ENCODE data around the gene GAL3ST3.

GAL3ST3 gene

GRCh38 chr11:66008095-66008467, 40.9 kb downstream of the GAL3ST3 start:
- Histone ChIP-seq H3K9me3 (no peaks in the 10 kb centered on the region), H3K27me3 (peaks cover 18% of the 10 kb centered on the region), H3K27ac (0 out of 2 replicates have a peak overlapping the region, but pooled peaks have one; percentile 49), H3K4me3 (no peak overlapping the region), H3K4me1 (peaks cover 47% of the 10 kb centered on the region), H3K4me2 (peak overlapping the region; percentile 61), H3K9ac (no peak overlapping the region), H3K36me3 (peaks cover 33% of the 10 kb centered on the region), H4K20me1 (peaks cover 6% of the 10 kb centered on the region)
- no peak for TF ChIP-seq Cebpa-rat (IDR thresholded peaks at IDR 0.05)

- TF ChIP-seq Cebpa-rat (IDR thresholded peaks at IDR 0.05): no peak
- Histone ChIP-seq H3K4me1 (peaks cover 45% of the 10 kb centered on the region), H3K9ac (peak overlapping the region; percentile 36; the same call in 1 of the 2 replicates), H3K4me3 (no peak overlapping the region), H3K9me3 (no peaks in the 10 kb centered on the region), H3K27ac (peak overlapping the region; percentile 46; the same call in 1 of the 2 replicates), H3K4me2 (peak overlapping the region; percentile 61), H4K20me1 (peaks cover 11% of the 10 kb centered on the region), H3K27me3 (peaks cover 16% of the 10 kb centered on the region), H3K36me3 (peaks cover 33% of the 10 kb centered on the region)
These were observed 41.7 kb downstream of the GAL3ST3 start for GRCh38 chr11:66007201-66007634.

- Histone ChIP-seq H3K4me1 (peaks cover 45% of the 10 kb centered on the region), H3K9me3 (no peaks in the 10 kb centered on the region), H3K4me3 (no peak overlapping the region), H3K27ac (peak overlapping the region; percentile 46; the same call in 1 of the 2 replicates), H3K27me3 (peaks cover 13% of the 10 kb centered on the region), H3K36me3 (peaks cover 33% of the 10 kb centered on the region), H4K20me1 (peaks cover 11% of the 10 kb centered on the region), H3K4me2 (peak overlapping the region; percentile 61), H3K9ac (peak overlapping the region; percentile 36; the same call in 1 of the 2 replicates)
- TF ChIP-seq Cebpa-rat (IDR thresholded peaks at IDR 0.05): no peak
These were observed 42.1 kb downstream of the GAL3ST3 start for GRCh38 chr11:66006891-66007176.

GRCh38 chr11:66006134-66006890, 42.6 kb downstream of the GAL3ST3 start:
- Histone ChIP-seq H4K20me1 (peaks cover 11% of the 10 kb centered on the region), H3K9ac (0 out of 2 replicates have a peak overlapping the region, but pooled peaks have one; percentile 36), H3K4me1 (peaks cover 45% of the 10 kb centered on the region), H3K36me3 (peaks cover 33% of the 10 kb centered on the region), H3K27me3 (peaks cover 7% of the 10 kb centered on the region), H3K4me3 (no peak overlapping the region), H3K27ac (peak overlapping the region; percentile 46; the same call in 1 of the 2 replicates), H3K4me2 (peak overlapping the region; percentile 61; the same call in 1 of the 2 replicates), H3K9me3 (no peaks in the 10 kb centered on the region)
- TF ChIP-seq Cebpa-rat (IDR thresholded peaks at IDR 0.05): no peak

GRCh38 chr11:66004186-66004585, 44.8 kb downstream of the GAL3ST3 start:
- H3K9me3 ChIP-seq: no peaks in the 10 kb centered on the region
- no peak for TF ChIP-seq Cebpa-rat (IDR thresholded peaks at IDR 0.05)
- peaks cover 24% of the 10 kb centered on the region for H4K20me1 ChIP-seq
- H3K9ac ChIP-seq: no peak overlapping the region
- no peak overlapping the region for H3K4me3 ChIP-seq
- peaks cover 46% of the 10 kb centered on the region for H3K36me3 ChIP-seq
- H3K27ac ChIP-seq: no peak overlapping the region
- no peaks in the 10 kb centered on the region for H3K27me3 ChIP-seq
- no peak overlapping the region for H3K4me2 ChIP-seq
- peaks cover 59% of the 10 kb centered on the region for H3K4me1 ChIP-seq

GRCh38 chr11:66003291-66003690, 45.7 kb downstream of the GAL3ST3 start:
- Histone ChIP-seq H4K20me1 (peaks cover 33% of the 10 kb centered on the region), H3K27ac (peak overlapping the region; percentile 91), H3K9me3 (no peaks in the 10 kb centered on the region), H3K4me3 (peak overlapping the region; percentile 78), H3K27me3 (no peaks in the 10 kb centered on the region), H3K9ac (peak overlapping the region; percentile 84), H3K4me2 (peak overlapping the region; percentile 86), H3K36me3 (peaks cover 55% of the 10 kb centered on the region), H3K4me1 (peaks cover 50% of the 10 kb centered on the region)
- TF ChIP-seq Cebpa-rat (IDR thresholded peaks at IDR 0.05): no peak

GRCh38 chr11:66002648-66003225, 46.2 kb downstream of the GAL3ST3 start:
- no peaks in the 10 kb centered on the region for H3K9me3 ChIP-seq

GRCh38 chr11:66001942-66002647, 46.9 kb downstream of the GAL3ST3 start, which contains the start of the genes BANF1 and EIF1AD:
TSS of gene BANF1 (plus strand) at chr11:66002503. CDS start at chr11:66003251, 748 bp downstream.
TSS of gene EIF1AD (minus strand) at chr11:66002157. CDS start at chr11:66000389, 1,768 bp downstream.
- peaks cover 67% of the 10 kb centered on the region for H3K36me3 ChIP-seq
- no peaks in the 10 kb centered on the region for H3K27me3 ChIP-seq
- peak within 1 kb of the TSS; percentile 78 for H3K4me3 ChIP-seq
- TF ChIP-seq Cebpa-rat (IDR thresholded peaks at IDR 0.05): no peak
- H3K9me3 ChIP-seq: no peaks in the 10 kb centered on the region
- peak within 1 kb of the TSS; percentile 84 for H3K9ac ChIP-seq
- peak within 1 kb of the TSS; percentile 86 for H3K4me2 ChIP-seq
- peaks cover 38% of the 10 kb centered on the region for H3K4me1 ChIP-seq
- H4K20me1 ChIP-seq: peaks cover 39% of the 10 kb centered on the region
- H3K27ac ChIP-seq: peak within 1 kb of the TSS; percentile 91

More at GRCh38 chr11:66002648-66003225, 46.2 kb downstream of the GAL3ST3 start:
- Histone ChIP-seq H3K9ac (peak overlapping the region; percentile 84), H3K27ac (peak overlapping the region; percentile 91), H3K27me3 (no peaks in the 10 kb centered on the region), H3K4me3 (peak overlapping the region; percentile 78), H3K4me1 (peaks cover 44% of the 10 kb centered on the region), H3K36me3 (peaks cover 61% of the 10 kb centered on the region), H3K4me2 (peak overlapping the region; percentile 86), H4K20me1 (peaks cover 33% of the 10 kb centered on the region)
- no peak for TF ChIP-seq Cebpa-rat (IDR thresholded peaks at IDR 0.05)

GRCh38 chr11:65997286-65997685, 51.7 kb downstream of the GAL3ST3 start:
- Histone ChIP-seq H4K20me1 (peaks cover 33% of the 10 kb centered on the region), H3K27me3 (no peaks in the 10 kb centered on the region), H3K36me3 (peaks cover 55% of the 10 kb centered on the region), H3K9me3 (no peaks in the 10 kb centered on the region), H3K4me3 (no peak overlapping the region), H3K4me2 (no peak overlapping the region), H3K4me1 (peaks cover 23% of the 10 kb centered on the region), H3K9ac (no peak overlapping the region), H3K27ac (no peak overlapping the region)
- TF ChIP-seq Cebpa-rat (IDR thresholded peaks at IDR 0.05): no peak
